CD4-positive, alpha-beta memory T cell (primary cell): ENCODE measurements around the gene ATG4B. TPM values are rescaled to one million over a fixed set of nuclear protein-coding genes. Genes with fewer than 3 reads are reported as not detected.
A peak's percentile ranks its signal among the peaks of the same experiment; 100 is the strongest.

Experiments used
- CTCF ChIA-PET: fragments of 350-600 bp; sonication (Branson Sonifier 250); formaldehyde crosslinking; loops from one replicate; lab custom pipeline; 2021; ENCODE audit warnings: inconsistent platforms; ENCODE audit not compliant: partially characterized antibody; lab: Charles Lee
- POLR2A ChIA-PET: fragments of 350-600 bp; sonication (Branson Sonifier 250); formaldehyde crosslinking; loops from one replicate; lab custom pipeline; 2021; ENCODE audit not compliant: partially characterized antibody; lab: Charles Lee
- DNase-seq, 5 donors: peaks; one replicate each; pipeline versions ENCODE4 v3.0.0 to v3.0.0-alpha.2; 2020 to 2022; ENCODE audit warnings: mixed read lengths in 1 of 5
- H3K27ac ChIP-seq: one replicate; pipeline ENCODE4 v1.7.0; 2013; ENCODE audit warnings: low read depth, low read length
- H3K27me3 ChIP-seq: 2 replicates; pipeline ENCODE4 v1.7.0; 2013; ENCODE audit warnings: mild to moderate bottlenecking, low read length, moderate library complexity; ENCODE audit not compliant: insufficient read depth
- H3K36me3 ChIP-seq: 2 replicates; pipeline ENCODE4 v1.7.0; 2013; ENCODE audit warnings: mild to moderate bottlenecking, low read length, moderate library complexity; ENCODE audit not compliant: insufficient read depth
- H3K4me1 ChIP-seq: 2 replicates; pipeline ENCODE4 v1.7.0; 2013; ENCODE audit warnings: mild to moderate bottlenecking, low read length, moderate library complexity; ENCODE audit not compliant: insufficient read depth
- H3K4me3 ChIP-seq, 2 donors: one replicate each; pipeline ENCODE4 v1.7.0; 2013; ENCODE audit warnings: low read length in 2 of 2, mild to moderate bottlenecking in 1 of 2
- H3K9me3 ChIP-seq, 2 donors: one replicate each; pipeline ENCODE4 v1.7.0; 2013; ENCODE audit warnings: low read length in 2 of 2, control low read depth in 1 of 2; ENCODE audit not compliant: control insufficient read depth in 1 of 2
- H3K27ac Mint-ChIP-seq, 7 donors: one replicate each; pipeline ENCODE4 v1.8.0; 2020 to 2021; ENCODE audit warnings: mixed read lengths in 7 of 7, mild to moderate bottlenecking in 6 of 7, inconsistent platforms in 3 of 7, moderate library complexity in 3 of 7
- H3K27me3 Mint-ChIP-seq, 2 donors: one replicate each; pipeline ENCODE4 v1.8.0; 2020 to 2021; ENCODE audit warnings: mixed read lengths in 2 of 2
- H3K36me3 Mint-ChIP-seq, 2 donors: one replicate each; pipeline ENCODE4 v1.8.0; 2020 to 2021; ENCODE audit warnings: mixed read lengths in 2 of 2, inconsistent platforms in 1 of 2, mild to moderate bottlenecking in 1 of 2
- H3K4me1 Mint-ChIP-seq, 4 donors: one replicate each; pipeline ENCODE4 v1.8.0; 2020 to 2021; ENCODE audit warnings: mixed read lengths in 4 of 4, mild to moderate bottlenecking in 1 of 4
- H3K4me3 Mint-ChIP-seq, 8 donors: one replicate each; pipeline ENCODE4 v1.8.0; 2020 to 2021; ENCODE audit warnings: mixed read lengths in 8 of 8, mild to moderate bottlenecking in 7 of 8, moderate library complexity in 6 of 8, inconsistent platforms in 3 of 8
- H3K9me3 Mint-ChIP-seq, 8 donors: one replicate each; pipeline ENCODE4 v1.8.0; 2020 to 2021; ENCODE audit warnings: mixed read lengths in 8 of 8, mild to moderate bottlenecking in 5 of 8, inconsistent platforms in 3 of 8, moderate library complexity in 1 of 8
- intact Hi-C: fragments of 100-400 bp; cut with micrococcal nuclease; formaldehyde crosslinking; loops from one replicate; pipeline ENCODE4 v1.15.1; 2023
- polyA plus RNA-seq, 2 donors: library from polyadenylated mRNA; unstranded; fragments of 300-500 nt; fragmentation: Illumina TruSeq; gene quantifications; one replicate each; pipeline ENCODE4 v1.2.3, GENCODE V29; 2021
- total RNA-seq, 2 experiments: library from RNA; stranded (reverse); gene quantifications; one replicate each; pipeline ENCODE4 v1.2.3, GENCODE V29; 2021

ATG4B gene
- total and polyA plus RNA-seq, 4 experiments from 2014 or later, result 49.2 to 96.9 (median 73.1) TPM

DNA sequence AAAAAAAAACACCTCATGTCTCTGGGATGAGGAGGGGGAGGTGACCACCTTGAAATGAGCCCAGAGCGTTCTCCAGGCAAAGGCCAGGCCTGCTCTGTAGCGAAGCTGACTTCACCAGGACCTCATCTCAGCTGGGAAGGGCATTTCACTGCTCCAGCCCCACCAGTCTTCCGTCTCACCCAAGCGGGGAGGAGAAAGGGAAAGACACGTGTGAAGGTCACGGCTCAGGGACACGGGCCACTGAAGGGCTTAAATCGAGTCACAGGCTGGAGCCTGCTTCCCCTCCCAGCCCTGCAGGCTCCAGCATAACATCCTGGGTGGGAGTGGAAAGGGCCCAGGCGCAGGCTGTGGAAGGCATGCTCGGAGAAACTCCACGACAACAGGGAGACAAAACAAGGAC lies 18.7 kb upstream of the ATG4B start:
- intact Hi-C loops, result loop anchor here (1.0 to 5.0 kb wide), 2 partner anchors 111 to 262 kb away; partner anchors contain the start of genes FARP2 and STK25
- Mint-ChIP-seq H3K9me3 (no peaks in the 10 kb centered on the region), H3K27ac (peak overlapping the region in 2 of 7 donors; percentile 87 to 95)

DNA sequence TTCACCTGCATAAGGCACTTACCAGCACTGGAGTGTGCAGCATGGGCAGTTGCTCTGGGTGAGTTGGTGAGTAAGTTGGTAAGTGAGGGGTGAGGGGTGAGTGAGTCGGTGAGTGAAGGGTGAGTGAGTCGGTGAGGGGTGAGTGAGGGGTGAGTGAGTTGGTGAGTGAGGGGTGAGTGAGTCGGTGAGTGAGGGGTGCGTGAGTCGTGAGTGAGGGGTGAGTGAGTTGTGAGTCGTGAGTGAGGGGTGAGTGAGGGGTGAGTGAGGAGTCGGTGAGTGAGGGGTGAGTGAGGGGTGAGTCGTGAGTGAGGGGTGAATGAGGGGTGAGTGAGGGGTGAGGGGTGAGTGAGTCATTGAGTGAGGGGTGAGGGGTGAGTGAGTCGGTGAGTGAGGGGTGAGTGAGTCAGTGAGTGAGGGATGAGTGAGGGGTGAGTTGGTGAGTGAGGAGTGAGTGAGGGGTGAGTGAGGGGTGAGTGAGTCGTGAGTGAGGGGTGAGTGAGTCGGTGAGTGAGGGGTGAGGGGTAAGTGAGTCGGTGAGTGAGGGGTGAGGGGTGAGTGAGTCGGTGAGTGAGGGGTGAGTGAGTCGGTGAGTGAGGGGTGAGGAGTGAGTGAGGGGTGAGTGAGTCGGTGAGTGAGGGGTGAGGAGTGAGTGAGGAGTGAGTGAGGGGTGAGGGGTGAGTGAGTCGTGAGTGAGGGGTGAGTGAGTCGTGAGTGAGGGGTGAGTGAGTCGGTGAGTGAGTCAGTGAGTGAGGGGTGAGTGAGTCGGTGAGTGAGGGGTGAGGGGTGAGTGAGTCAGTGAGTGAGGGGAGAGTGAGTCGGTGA lies 17.7 kb upstream of the ATG4B start:
- Histone ChIP-seq H3K27ac (no peak overlapping the region), H3K9me3 (no peaks in the 10 kb centered on the region), H3K36me3 (no peaks in the 10 kb centered on the region), H3K4me3 (no peak overlapping the region), H3K4me1 (peaks cover 29% of the 10 kb centered on the region), H3K27me3 (no peaks in the 10 kb centered on the region)
- Mint-ChIP-seq H3K27me3 (no peaks in the 10 kb centered on the region), H3K36me3 (peaks cover 7 to 9% of the 10 kb centered on the region in 2 donors), H3K4me3 (no peak overlapping the region), H3K9me3 (no peaks in the 10 kb centered on the region), H3K27ac (no peak overlapping the region), H3K4me1 (peaks cover 22 to 44% (median 30%) of the 10 kb centered on the region in 4 donors)
- ChIA-PET CTCF (no interaction called here), POLR2A (no interaction called here)
- no peak for DNase-seq
- intact Hi-C loops, result loop anchor here (5.0 kb wide), 1 partner anchor 263 kb away; the partner anchor contains the start of gene FARP2

More for the DNA sequence above, 18.7 kb upstream of the ATG4B start:
- Mint-ChIP-seq H3K27me3 (no peaks in the 10 kb centered on the region), H3K36me3 (peaks cover 7 to 10% of the 10 kb centered on the region in 2 donors), H3K4me1 (peaks cover 22 to 44% (median 30%) of the 10 kb centered on the region in 4 donors), H3K4me3 (peak overlapping the region in 4 of 8 donors; percentile 85 to 94 (median 90))
- no peak for DNase-seq
- Histone ChIP-seq H3K9me3 (no peaks in the 10 kb centered on the region), H3K4me1 (peaks cover 29% of the 10 kb centered on the region), H3K27ac (no peak overlapping the region), H3K27me3 (no peaks in the 10 kb centered on the region), H3K36me3 (no peaks in the 10 kb centered on the region), H3K4me3 (no peak overlapping the region)
- ChIA-PET POLR2A (interaction anchor here (1.1 to 2.0 kb wide), 3 partner anchors 9 to 19 kb away, joined by 3 to 20 read pairs (median 4); partner anchors contain the start of genes ATG4B and THAP4), CTCF (interaction anchor here (0.8 kb wide), 1 partner anchor 19 kb away, joined by 3 read pairs; no protein-coding TSS in a partner anchor)

DNA sequence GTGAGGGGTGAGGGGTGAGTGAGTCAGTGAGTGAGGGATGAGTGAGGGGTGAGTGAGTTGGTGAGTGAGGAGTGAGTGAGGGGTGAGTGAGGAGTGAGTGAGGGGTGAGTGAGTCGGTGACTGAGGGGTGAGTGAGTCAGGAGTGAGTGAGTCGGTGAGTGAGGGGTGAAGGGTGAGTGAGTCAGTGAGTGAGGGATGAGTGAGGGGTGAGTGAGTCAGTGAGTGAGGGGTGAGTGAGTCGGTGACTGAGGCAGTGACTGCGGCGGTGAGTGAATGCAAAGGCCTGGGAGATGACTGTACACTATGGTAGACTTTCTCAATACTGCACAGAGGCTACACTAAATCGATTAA lies 17.1 kb upstream of the ATG4B start:
- no peaks in the 10 kb centered on the region for H3K27me3 ChIP-seq
- intact Hi-C loops, result no loop called here
- Mint-ChIP-seq H3K27ac (peak overlapping the region in 1 of 7 donors; percentile 53), H3K36me3 (peaks cover 7 to 9% of the 10 kb centered on the region in 2 donors), H3K4me1 (peaks cover 21 to 44% (median 30%) of the 10 kb centered on the region in 4 donors), H3K4me3 (peak overlapping the region in 1 of 8 donors; percentile 11), H3K27me3 (no peaks in the 10 kb centered on the region), H3K9me3 (no peaks in the 10 kb centered on the region)
- H3K9me3 ChIP-seq, result no peaks in the 10 kb centered on the region
- ChIA-PET CTCF (no interaction called here), POLR2A (no interaction called here)
- H3K4me3 ChIP-seq, result no peak overlapping the region
- DNase-seq, result no peak
- H3K27ac ChIP-seq, result no peak overlapping the region
- peaks cover 26% of the 10 kb centered on the region for H3K4me1 ChIP-seq
- H3K36me3 ChIP-seq, result no peaks in the 10 kb centered on the region

DNA sequence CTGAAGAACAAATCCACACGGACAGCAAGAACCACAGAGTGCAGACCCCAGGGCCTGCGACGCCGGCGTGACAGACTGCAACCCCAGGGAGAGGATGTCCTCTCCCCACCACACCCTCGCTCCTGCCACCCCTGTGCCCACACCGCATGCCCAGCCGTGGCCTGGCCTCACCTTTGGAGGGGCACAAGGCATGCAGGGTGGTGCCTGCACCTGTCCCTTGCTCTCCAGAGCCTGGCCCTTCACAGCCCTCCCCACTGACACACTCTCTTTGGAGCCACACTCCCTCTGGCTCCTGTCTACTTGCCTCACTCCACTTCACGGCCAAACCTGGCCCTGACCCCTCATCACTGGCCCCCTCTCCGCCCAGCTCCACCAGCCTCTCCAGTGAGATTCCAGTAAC lies 9.8 kb upstream of the ATG4B start:
- Mint-ChIP-seq H3K9me3 (peaks cover 0 to 2% (median 0%) of the 10 kb centered on the region in 8 donors), H3K27me3 (no peaks in the 10 kb centered on the region), H3K36me3 (peaks cover 7 to 20% of the 10 kb centered on the region in 2 donors), H3K27ac (no peak overlapping the region), H3K4me1 (peaks cover 7 to 24% (median 10%) of the 10 kb centered on the region in 4 donors), H3K4me3 (no peak overlapping the region)
- CTCF ChIA-PET, result no interaction called here
- POLR2A ChIA-PET, result no interaction called here
- Histone ChIP-seq H3K4me1 (no peaks in the 10 kb centered on the region), H3K9me3 (no peaks in the 10 kb centered on the region), H3K27ac (no peak overlapping the region), H3K36me3 (peaks cover 6% of the 10 kb centered on the region), H3K4me3 (no peak overlapping the region), H3K27me3 (no peaks in the 10 kb centered on the region)
- no peak for DNase-seq
- intact Hi-C loops, result no loop called here

DNA sequence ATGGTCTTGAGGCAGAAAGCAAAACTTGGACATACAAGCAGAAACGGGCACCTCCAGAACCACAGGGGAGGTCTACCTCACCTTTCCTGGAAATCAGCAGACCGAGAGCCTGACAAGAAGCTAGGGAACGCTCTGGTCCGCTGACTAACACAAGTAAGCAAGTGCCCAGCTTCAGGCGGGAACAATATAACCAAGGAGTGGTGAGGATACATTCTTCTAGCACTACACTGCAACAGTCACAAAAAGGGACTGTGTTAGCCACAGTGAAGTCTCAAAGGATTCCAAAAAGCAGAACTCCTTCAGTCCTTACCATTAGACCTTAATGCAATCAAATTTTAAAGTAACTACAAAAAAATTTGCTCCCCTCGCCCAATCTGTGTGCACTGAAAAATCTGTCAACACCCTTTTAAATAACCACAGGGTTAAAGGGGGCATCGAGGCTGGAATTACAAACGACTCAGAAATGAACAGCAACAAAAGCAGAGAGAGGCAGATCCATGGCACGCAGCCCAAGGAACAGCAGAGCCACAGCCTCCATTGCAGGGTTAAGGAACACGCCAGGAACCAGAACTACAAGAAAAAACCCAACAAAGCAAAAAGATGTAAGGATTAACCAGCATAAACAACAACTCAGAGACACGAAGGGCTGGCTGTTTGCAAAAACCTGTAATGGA lies 7.6 kb upstream of the ATG4B start:
- Mint-ChIP-seq H3K4me3 (no peak overlapping the region), H3K9me3 (peaks cover 0 to 2% (median 0%) of the 10 kb centered on the region in 8 donors), H3K27me3 (no peaks in the 10 kb centered on the region), H3K27ac (peak overlapping the region in 1 of 7 donors; percentile 78), H3K36me3 (peaks cover 13 to 26% of the 10 kb centered on the region in 2 donors), H3K4me1 (peaks cover 8 to 34% (median 11%) of the 10 kb centered on the region in 4 donors)
- peaks cover 16% of the 10 kb centered on the region for H3K36me3 ChIP-seq
- no peaks in the 10 kb centered on the region for H3K9me3 ChIP-seq
- CTCF ChIA-PET, result no interaction called here
- POLR2A ChIA-PET, result interaction anchor here (1.2 kb wide), 1 partner anchor 12 kb away, joined by 3 read pairs; no protein-coding TSS in a partner anchor
- no peak overlapping the region for H3K27ac ChIP-seq
- intact Hi-C loops, result loop anchor here (10.0 kb wide), 2 partner anchors 315 to 1065 kb away; partner anchors contain the start of genes DUSP28, HDLBP, RNPEPL1 and SEPTIN2
- DNase-seq, result no peak
- H3K27me3 ChIP-seq, result no peaks in the 10 kb centered on the region
- H3K4me1 ChIP-seq, result no peaks in the 10 kb centered on the region
- no peak overlapping the region for H3K4me3 ChIP-seq

DNA sequence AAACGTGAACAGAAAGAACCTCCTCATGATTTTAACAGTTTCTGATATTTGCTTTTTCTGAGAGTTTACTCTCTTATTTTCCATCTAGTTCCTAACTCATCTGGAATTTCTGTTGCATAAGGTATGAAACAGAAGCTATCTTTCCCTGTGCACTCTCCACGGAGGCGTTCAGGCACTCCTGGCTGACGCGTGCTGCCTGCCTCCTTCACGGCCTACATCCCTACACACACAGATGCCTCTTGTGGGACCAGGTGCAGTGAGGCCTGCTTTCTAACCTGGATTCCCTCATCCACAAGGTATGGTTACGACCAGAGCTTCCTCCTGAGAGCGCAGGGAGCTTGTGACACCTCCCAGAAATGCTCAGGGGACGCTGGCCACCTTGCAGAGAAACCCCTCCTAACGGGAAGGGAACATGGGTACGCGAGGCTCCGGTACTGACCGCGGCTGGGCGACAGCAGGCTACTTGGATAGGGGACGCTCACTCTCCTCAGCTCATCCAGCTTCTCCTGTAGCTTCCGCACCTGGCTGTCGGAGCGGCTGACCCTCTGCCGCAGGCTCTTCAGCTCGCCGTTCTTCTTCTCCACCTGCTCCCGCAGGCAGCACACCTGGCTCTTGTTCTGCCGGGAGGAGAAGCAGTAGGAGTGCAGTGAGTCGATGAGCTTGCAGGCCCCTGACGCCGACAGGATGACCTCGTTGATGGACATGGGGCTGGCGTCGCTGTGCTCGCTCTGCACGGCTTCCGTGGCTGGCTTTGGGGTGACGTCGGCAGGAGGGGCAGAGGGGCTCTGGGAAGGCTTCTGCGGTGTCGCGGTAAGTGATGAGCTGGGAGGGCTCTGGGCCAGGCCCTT lies 4.8 kb upstream of the ATG4B start:
- Histone ChIP-seq H3K27me3 (no peaks in the 10 kb centered on the region), H3K9me3 (no peaks in the 10 kb centered on the region), H3K4me1 (peaks cover 8% of the 10 kb centered on the region), H3K27ac (no peak overlapping the region), H3K4me3 (no peak overlapping the region), H3K36me3 (peaks cover 16% of the 10 kb centered on the region)
- no peak overlapping the region for H3K4me3 Mint-ChIP-seq
- DNase-seq, result no peak
- ChIA-PET CTCF (no interaction called here), POLR2A (interaction anchor here (1.1 kb wide), 1 partner anchor 15 kb away, joined by 3 read pairs; no protein-coding TSS in a partner anchor)
- H3K27me3 Mint-ChIP-seq, result no peaks in the 10 kb centered on the region
- H3K36me3 Mint-ChIP-seq, result peaks cover 13 to 31% of the 10 kb centered on the region in 2 donors
- intact Hi-C loops, result loop anchor here (10.0 kb wide), 2 partner anchors 318 to 1068 kb away; partner anchors contain the start of genes DUSP28, HDLBP, RNPEPL1 and SEPTIN2
- H3K27ac Mint-ChIP-seq, result peak overlapping the region in 1 of 7 donors; percentile 78
- H3K9me3 Mint-ChIP-seq, result peaks cover 0 to 2% (median 0%) of the 10 kb centered on the region in 8 donors
- H3K4me1 Mint-ChIP-seq, result peaks cover 10 to 40% (median 20%) of the 10 kb centered on the region in 4 donors
